Spleen (tissue), 7 donors: ENCODE measurements around the gene GADL1.

ENCODE experiments used
- POLR2A ChIP-seq, 3 donors: fragments of 450-650 bp; IDR thresholded peaks; one replicate each; pipeline ENCODE4 v1.5.1; 2017; ENCODE audit warnings: antibody characterized with exemption in 3 of 3, mild to moderate bottlenecking in 1 of 3
- TF ChIP-seq, protein P1 (sequence below), 11 experiments: fragments of 200-600 bp in 7 of 11; fragments of 450-650 bp in 4 of 11; sonication (generic) in 4 of 11; IDR thresholded peaks in 8 of 11; conservative IDR thresholded peaks in 3 of 11; 1 replicate in 7 of 11; 2 replicates in 4 of 11; pipeline versions ENCODE4 v1.4.0 to v1.8.0; 2016 to 2021; ENCODE audit warnings: antibody characterized with exemption in 11 of 11, inconsistent platforms in 4 of 11, mild to moderate bottlenecking in 1 of 11
- donor health status: DM: no; HTN: no; CAD: no; lungs with moderate emphysema.
- donor health status: DM: no; HTN: no; CAD: no.
- donor health status: DM: no; HTN: no; CAD: no.

DNA sequence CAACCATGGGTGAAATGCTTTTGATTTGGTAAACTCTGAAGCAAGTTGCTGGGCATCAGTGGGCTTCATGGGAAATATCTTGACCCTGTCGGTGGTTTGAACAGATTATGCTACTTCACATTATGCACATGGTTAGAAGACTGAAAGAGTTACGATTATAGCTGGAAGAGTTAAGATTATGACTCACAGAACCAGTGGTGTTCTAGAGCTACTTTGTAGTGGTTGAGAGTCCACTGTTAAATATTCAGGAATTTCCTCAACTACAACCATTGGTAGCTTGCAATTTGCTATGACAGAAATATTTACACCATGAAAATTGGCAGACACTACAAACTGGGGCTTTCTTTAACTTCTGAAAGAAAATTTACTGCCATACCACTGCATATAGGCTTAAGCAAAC lies 99.3 kb downstream of the GADL1 start:
- TF ChIP-seq, protein P1, sequence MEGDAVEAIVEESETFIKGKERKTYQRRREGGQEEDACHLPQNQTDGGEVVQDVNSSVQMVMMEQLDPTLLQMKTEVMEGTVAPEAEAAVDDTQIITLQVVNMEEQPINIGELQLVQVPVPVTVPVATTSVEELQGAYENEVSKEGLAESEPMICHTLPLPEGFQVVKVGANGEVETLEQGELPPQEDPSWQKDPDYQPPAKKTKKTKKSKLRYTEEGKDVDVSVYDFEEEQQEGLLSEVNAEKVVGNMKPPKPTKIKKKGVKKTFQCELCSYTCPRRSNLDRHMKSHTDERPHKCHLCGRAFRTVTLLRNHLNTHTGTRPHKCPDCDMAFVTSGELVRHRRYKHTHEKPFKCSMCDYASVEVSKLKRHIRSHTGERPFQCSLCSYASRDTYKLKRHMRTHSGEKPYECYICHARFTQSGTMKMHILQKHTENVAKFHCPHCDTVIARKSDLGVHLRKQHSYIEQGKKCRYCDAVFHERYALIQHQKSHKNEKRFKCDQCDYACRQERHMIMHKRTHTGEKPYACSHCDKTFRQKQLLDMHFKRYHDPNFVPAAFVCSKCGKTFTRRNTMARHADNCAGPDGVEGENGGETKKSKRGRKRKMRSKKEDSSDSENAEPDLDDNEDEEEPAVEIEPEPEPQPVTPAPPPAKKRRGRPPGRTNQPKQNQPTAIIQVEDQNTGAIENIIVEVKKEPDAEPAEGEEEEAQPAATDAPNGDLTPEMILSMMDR (IDR thresholded peaks at IDR 0.05 in 8 of 11, conservative IDR thresholded peaks at IDR 0.05 in 3 of 11) = no peak
- no peak for TF ChIP-seq POLR2A (IDR thresholded peaks at IDR 0.05)
